GM18951 (cell line): ENCODE results near the gene TSR3.
A peak's percentile ranks its signal among the peaks of the same experiment; 100 is the strongest.

Experiments
- POLR2A ChIP-seq: IDR thresholded peaks from 4 replicates; pipeline ENCODE4 v1.6.1; 2011; ENCODE audit warnings: mild to moderate bottlenecking; ENCODE audit not compliant: insufficient read length, insufficient read depth; ENCODE audit errors: extremely low read depth
- in situ Hi-C: fragments of 300-500 bp; cut with MboI; formaldehyde crosslinking; loops from one replicate; pipeline ENCODE4 v1.12.0; 2022; ENCODE audit warnings: low sequenced_read_pairs, mixed read lengths, inconsistent platforms; ENCODE audit not compliant: unreplicated experiment

TSR3 gene

GRCh38 chr16:1344499-1344898 lies 7.2 kb downstream of the TSR3 start:
- in situ Hi-C loops = no loop called here
- TF ChIP-seq POLR2A = no peak

GRCh38 chr16:1343428-1344242 lies 8.0 kb downstream of the TSR3 start:
- no peak for TF ChIP-seq POLR2A
- in situ Hi-C loops = no loop called here

- TF ChIP-seq POLR2A = peak; percentile 23
- in situ Hi-C loops = no loop called here
Measured at GRCh38 chr16:1342526-1343427, 8.9 kb downstream of the TSR3 start.

GRCh38 chr16:1341495-1342420 lies 9.9 kb downstream of the TSR3 start:
- in situ Hi-C loops = no loop called here
- TF ChIP-seq POLR2A = no peak

- TF ChIP-seq POLR2A = no peak
- in situ Hi-C loops = no loop called here
Measured at GRCh38 chr16:1340730-1341494, 10.8 kb downstream of the TSR3 start.

- in situ Hi-C loops = no loop called here
- no peak for TF ChIP-seq POLR2A
Measured at GRCh38 chr16:1338855-1339675, 12.6 kb downstream of the TSR3 start.

GRCh38 chr16:1338119-1338730 lies 13.5 kb downstream of the TSR3 start:
- TF ChIP-seq POLR2A = no peak
- in situ Hi-C loops = no loop called here

- TF ChIP-seq POLR2A = no peak
- in situ Hi-C loops = no loop called here
Measured at GRCh38 chr16:1337486-1337885, 14.2 kb downstream of the TSR3 start.

GRCh38 chr16:1336619-1337018 lies 15.1 kb downstream of the TSR3 start:
- no peak for TF ChIP-seq POLR2A
- in situ Hi-C loops = no loop called here

GRCh38 chr16:1335996-1336395 lies 15.7 kb downstream of the TSR3 start:
- in situ Hi-C loops = no loop called here
- no peak for TF ChIP-seq POLR2A
